WTC11 (cell line): Measurements from ENCODE around the gene PDLIM5. TPM values are rescaled to one million over a fixed set of nuclear protein-coding genes. Genes with fewer than 3 reads are reported as not detected.

Experiments used
- ATAC-seq: fragments of 200-7000 bp; cut with Tn5 transposase; 2 replicates; pipeline ENCODE4 v1.10.0; 2021; ENCODE audit warnings: mild to moderate bottlenecking, moderate library complexity
- CTCF ChIA-PET: fragments of 300-600 bp; sonication (Branson Sonifier 250); formaldehyde crosslinking; loops from one replicate; lab custom pipeline; 2021; ENCODE audit warnings: antibody characterized with exemption; lab: Charles Lee
- POLR2A ChIA-PET: fragments of 350-600 bp; sonication (Branson Sonifier 250); formaldehyde crosslinking; loops from one replicate; lab custom pipeline; 2021; ENCODE audit warnings: antibody characterized with exemption; lab: Charles Lee
- DNase-seq: peaks from one replicate; pipeline ENCODE4 v3.0.0; 2021; ENCODE audit warnings: low spot score
- H3K27ac Mint-ChIP-seq: 2 replicates; pipeline ENCODE4 v1.8.0; 2021; ENCODE audit warnings: mixed read lengths
- H3K27me3 Mint-ChIP-seq: 2 replicates; pipeline ENCODE4 v1.8.0; 2021; ENCODE audit warnings: low read depth, mild to moderate bottlenecking, moderate library complexity, mixed read lengths
- H3K36me3 Mint-ChIP-seq: 2 replicates; pipeline ENCODE4 v1.8.0; 2021; ENCODE audit warnings: mixed read lengths
- H3K4me1 Mint-ChIP-seq: 2 replicates; pipeline ENCODE4 v1.8.0; 2022; ENCODE audit warnings: mixed read lengths
- H3K4me3 Mint-ChIP-seq: 2 replicates; pipeline ENCODE4 v1.8.0; 2021; ENCODE audit warnings: mild to moderate bottlenecking, moderate library complexity, mixed read lengths
- H3K9me3 Mint-ChIP-seq: 2 replicates; pipeline ENCODE4 v1.8.0; 2021; ENCODE audit warnings: mixed read lengths
- CREB1 ChIP-seq: sonication (generic); formaldehyde crosslinking; IDR thresholded peaks from 2 replicates; pipeline ENCODE4 v1.8.0; 2023; ENCODE audit warnings: mild to moderate bottlenecking, missing genetic modification reagents
- CREM ChIP-seq: sonication (generic); formaldehyde crosslinking; IDR thresholded peaks from 2 replicates; pipeline ENCODE4 v1.8.1; 2022; ENCODE audit warnings: mild to moderate bottlenecking, missing genetic modification reagents, moderate library complexity
- CTCF ChIP-seq: fragments of 200-600 bp; IDR thresholded peaks from 2 replicates; pipeline ENCODE4 v1.8.0; 2022; ENCODE audit warnings: antibody characterized with exemption
- EMX1 ChIP-seq: fragments of 250-450 bp; sonication (Bioruptor Pico); IDR thresholded peaks from 2 replicates; pipeline ENCODE4 v1.8.0; 2021; ENCODE audit warnings: mild to moderate bottlenecking
- MAX ChIP-seq: sonication (generic); formaldehyde crosslinking; IDR thresholded peaks from 2 replicates; pipeline ENCODE4 v1.8.0; 2022; ENCODE audit warnings: mild to moderate bottlenecking, missing genetic modification reagents
- NFE2L1 ChIP-seq: sonication (generic); formaldehyde crosslinking; IDR thresholded peaks from 2 replicates; pipeline ENCODE4 v1.8.1; 2023; ENCODE audit warnings: missing genetic modification reagents
- NFYB ChIP-seq: sonication (generic); formaldehyde crosslinking; conservative IDR thresholded peaks from 2 replicates; pipeline ENCODE4 v1.8.0; 2022; ENCODE audit warnings: low read depth, missing genetic modification reagents
- SMAD4 ChIP-seq: sonication (generic); formaldehyde crosslinking; IDR thresholded peaks from 2 replicates; pipeline ENCODE4 v1.8.0; 2022; ENCODE audit warnings: mild to moderate bottlenecking, missing genetic modification reagents
- STAT6 ChIP-seq: sonication (generic); formaldehyde crosslinking; conservative IDR thresholded peaks from 2 replicates; pipeline ENCODE4 v1.8.1; 2023; ENCODE audit warnings: mild to moderate bottlenecking, low read depth, missing genetic modification reagents, moderate library complexity
- TEAD1 ChIP-seq: sonication (generic); formaldehyde crosslinking; IDR thresholded peaks from 2 replicates; pipeline ENCODE4 v1.8.0; 2022; ENCODE audit warnings: mild to moderate bottlenecking, missing genetic modification reagents
- ZNF138 ChIP-seq: sonication (generic); formaldehyde crosslinking; conservative IDR thresholded peaks from 2 replicates; pipeline ENCODE4 v1.8.1; 2022; ENCODE audit warnings: mild to moderate bottlenecking, moderate library complexity, missing genetic modification reagents
- ZNF423 ChIP-seq: fragments of 250-450 bp; sonication (Bioruptor Pico); IDR thresholded peaks from 2 replicates; pipeline ENCODE4 v2.1.2; 2022; ENCODE audit warnings: mild to moderate bottlenecking, moderate library complexity
- ZNF532 ChIP-seq: fragments of 250-450 bp; sonication (Bioruptor Pico); IDR thresholded peaks from 2 replicates; pipeline ENCODE4 v1.9.0; 2021; ENCODE audit warnings: mild to moderate bottlenecking, borderline replicate concordance
- total RNA-seq: library from RNA; stranded (reverse); gene quantifications from 3 replicates; pipeline ENCODE4 v1.2.3, GENCODE V29; 2021
- TF ChIP-seq, protein P1 (sequence below): sonication (generic); formaldehyde crosslinking; IDR thresholded peaks from 2 replicates; pipeline ENCODE4 v1.8.1; 2023; ENCODE audit warnings: mild to moderate bottlenecking, missing genetic modification reagents
- TF ChIP-seq, protein P2 (sequence below): sonication (generic); formaldehyde crosslinking; IDR thresholded peaks from 2 replicates; pipeline ENCODE4 v1.8.0; 2022; ENCODE audit warnings: missing genetic modification reagents
- TF ChIP-seq, protein P3 (sequence below): sonication (generic); formaldehyde crosslinking; IDR thresholded peaks from 2 replicates; pipeline ENCODE4 v1.8.1; 2022; ENCODE audit warnings: missing genetic modification reagents, borderline replicate concordance

Gene PDLIM5
- total RNA-seq, 1 experiment from 2014 or later = 51.5 TPM

DNA sequence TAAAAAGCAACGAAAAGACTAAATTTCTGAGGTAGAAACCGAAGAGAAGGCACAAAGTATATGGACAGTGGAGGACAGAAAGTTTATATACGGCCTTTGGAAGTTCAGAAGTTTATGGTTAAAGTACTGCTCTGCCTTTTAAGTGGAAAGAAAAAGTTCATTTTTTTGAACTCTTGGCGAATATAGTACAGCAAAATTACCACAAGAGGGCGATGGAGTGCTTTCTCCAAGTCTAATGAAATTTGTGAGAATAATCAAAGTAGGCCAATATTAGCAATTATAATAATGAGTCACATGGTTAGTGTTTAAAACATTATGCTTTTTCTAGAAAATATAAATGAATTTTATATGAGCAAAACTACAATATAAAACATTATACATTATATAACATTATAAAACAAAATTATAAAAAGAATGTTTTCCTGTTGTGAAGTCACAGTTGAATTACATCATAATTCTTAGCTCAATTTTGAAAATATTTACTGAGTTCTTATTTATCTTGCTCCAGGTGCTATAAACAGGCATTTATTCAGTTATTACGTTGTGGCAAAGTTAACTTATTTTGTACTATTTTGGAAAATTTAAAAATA, 169.8 kb downstream of the PDLIM5 start:
- ATAC-seq = no peak
- no peaks in the 10 kb centered on the region for H3K4me1 Mint-ChIP-seq
- H3K27ac Mint-ChIP-seq = no peak overlapping the region
- ChIA-PET CTCF (interaction anchor here (0.7 to 2.0 kb wide), 7 partner anchors 10 to 503 kb away, joined by 3 to 10 read pairs (median 4); no protein-coding TSS in a partner anchor), POLR2A (no interaction called here)
- no peak overlapping the region for H3K4me3 Mint-ChIP-seq
- TF ChIP-seq CTCF = peak; percentile 69
- no peak for TF ChIP-seq CREB1
- H3K27me3 Mint-ChIP-seq = no peaks in the 10 kb centered on the region
- no peaks in the 10 kb centered on the region for H3K36me3 Mint-ChIP-seq
- DNase-seq = no peak
- H3K9me3 Mint-ChIP-seq = no peaks in the 10 kb centered on the region

- ATAC-seq (no peak), DNase-seq (no peak)
- no peak overlapping the region for H3K4me3 Mint-ChIP-seq
- TF ChIP-seq, protein P1, sequence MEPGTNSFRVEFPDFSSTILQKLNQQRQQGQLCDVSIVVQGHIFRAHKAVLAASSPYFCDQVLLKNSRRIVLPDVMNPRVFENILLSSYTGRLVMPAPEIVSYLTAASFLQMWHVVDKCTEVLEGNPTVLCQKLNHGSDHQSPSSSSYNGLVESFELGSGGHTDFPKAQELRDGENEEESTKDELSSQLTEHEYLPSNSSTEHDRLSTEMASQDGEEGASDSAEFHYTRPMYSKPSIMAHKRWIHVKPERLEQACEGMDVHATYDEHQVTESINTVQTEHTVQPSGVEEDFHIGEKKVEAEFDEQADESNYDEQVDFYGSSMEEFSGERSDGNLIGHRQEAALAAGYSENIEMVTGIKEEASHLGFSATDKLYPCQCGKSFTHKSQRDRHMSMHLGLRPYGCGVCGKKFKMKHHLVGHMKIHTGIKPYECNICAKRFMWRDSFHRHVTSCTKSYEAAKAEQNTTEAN (CRISPR knock-in tag) = no peak
- TF ChIP-seq, protein P2, sequence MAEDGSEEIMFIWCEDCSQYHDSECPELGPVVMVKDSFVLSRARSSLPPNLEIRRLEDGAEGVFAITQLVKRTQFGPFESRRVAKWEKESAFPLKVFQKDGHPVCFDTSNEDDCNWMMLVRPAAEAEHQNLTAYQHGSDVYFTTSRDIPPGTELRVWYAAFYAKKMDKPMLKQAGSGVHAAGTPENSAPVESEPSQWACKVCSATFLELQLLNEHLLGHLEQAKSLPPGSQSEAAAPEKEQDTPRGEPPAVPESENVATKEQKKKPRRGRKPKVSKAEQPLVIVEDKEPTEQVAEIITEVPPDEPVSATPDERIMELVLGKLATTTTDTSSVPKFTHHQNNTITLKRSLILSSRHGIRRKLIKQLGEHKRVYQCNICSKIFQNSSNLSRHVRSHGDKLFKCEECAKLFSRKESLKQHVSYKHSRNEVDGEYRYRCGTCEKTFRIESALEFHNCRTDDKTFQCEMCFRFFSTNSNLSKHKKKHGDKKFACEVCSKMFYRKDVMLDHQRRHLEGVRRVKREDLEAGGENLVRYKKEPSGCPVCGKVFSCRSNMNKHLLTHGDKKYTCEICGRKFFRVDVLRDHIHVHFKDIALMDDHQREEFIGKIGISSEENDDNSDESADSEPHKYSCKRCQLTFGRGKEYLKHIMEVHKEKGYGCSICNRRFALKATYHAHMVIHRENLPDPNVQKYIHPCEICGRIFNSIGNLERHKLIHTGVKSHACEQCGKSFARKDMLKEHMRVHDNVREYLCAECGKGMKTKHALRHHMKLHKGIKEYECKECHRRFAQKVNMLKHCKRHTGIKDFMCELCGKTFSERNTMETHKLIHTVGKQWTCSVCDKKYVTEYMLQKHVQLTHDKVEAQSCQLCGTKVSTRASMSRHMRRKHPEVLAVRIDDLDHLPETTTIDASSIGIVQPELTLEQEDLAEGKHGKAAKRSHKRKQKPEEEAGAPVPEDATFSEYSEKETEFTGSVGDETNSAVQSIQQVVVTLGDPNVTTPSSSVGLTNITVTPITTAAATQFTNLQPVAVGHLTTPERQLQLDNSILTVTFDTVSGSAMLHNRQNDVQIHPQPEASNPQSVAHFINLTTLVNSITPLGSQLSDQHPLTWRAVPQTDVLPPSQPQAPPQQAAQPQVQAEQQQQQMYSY (CRISPR knock-in tag) = no peak
- TF ChIP-seq ZNF138 (CRISPR knock-in tag) (no peak), NFYB (CRISPR knock-in tag) (no peak), TEAD1 (CRISPR knock-in tag) (no peak), EMX1 (CRISPR knock-in tag) (no peak), MAX (CRISPR knock-in tag) (no peak), ZNF532 (CRISPR knock-in tag) (no peak), ZNF423 (CRISPR knock-in tag) (no peak), NFE2L1 (no peak), SMAD4 (CRISPR knock-in tag) (no peak), STAT6 (CRISPR knock-in tag) (no peak), CREM (CRISPR knock-in tag) (no peak)
- TF ChIP-seq, protein P3, sequence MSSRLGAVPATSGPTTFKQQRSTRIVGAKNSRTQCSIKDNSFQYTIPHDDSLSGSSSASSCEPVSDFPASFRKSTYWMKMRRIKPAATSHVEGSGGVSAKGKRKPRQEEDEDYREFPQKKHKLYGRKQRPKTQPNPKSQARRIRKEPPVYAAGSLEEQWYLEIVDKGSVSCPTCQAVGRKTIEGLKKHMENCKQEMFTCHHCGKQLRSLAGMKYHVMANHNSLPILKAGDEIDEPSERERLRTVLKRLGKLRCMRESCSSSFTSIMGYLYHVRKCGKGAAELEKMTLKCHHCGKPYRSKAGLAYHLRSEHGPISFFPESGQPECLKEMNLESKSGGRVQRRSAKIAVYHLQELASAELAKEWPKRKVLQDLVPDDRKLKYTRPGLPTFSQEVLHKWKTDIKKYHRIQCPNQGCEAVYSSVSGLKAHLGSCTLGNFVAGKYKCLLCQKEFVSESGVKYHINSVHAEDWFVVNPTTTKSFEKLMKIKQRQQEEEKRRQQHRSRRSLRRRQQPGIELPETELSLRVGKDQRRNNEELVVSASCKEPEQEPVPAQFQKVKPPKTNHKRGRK = no peak
- H3K4me1 Mint-ChIP-seq = no peaks in the 10 kb centered on the region
- no peaks in the 10 kb centered on the region for H3K36me3 Mint-ChIP-seq
- ChIA-PET CTCF (interaction anchor here (1.0 to 1.1 kb wide), 2 partner anchors 216 to 290 kb away, joined by 3 to 4 read pairs; no protein-coding TSS in a partner anchor), POLR2A (no interaction called here)
- no peaks in the 10 kb centered on the region for H3K9me3 Mint-ChIP-seq
- H3K27me3 Mint-ChIP-seq = no peaks in the 10 kb centered on the region
- H3K27ac Mint-ChIP-seq = no peak overlapping the region
Measured at GRCh38 chr4:94623126-94623911, 171.6 kb downstream of the PDLIM5 start.
